HG03378 (cell line): ENCODE data around the gene MAP4K2.

Source experiments
- ATAC-seq: cut with Tn5 transposase; IDR thresholded peaks from one replicate; pipeline ENCODE4 v1.9.1; 2021; ENCODE audit warnings: mild to moderate bottlenecking, moderate library complexity; ENCODE audit not compliant: unreplicated experiment

The MAP4K2 gene

DNA sequence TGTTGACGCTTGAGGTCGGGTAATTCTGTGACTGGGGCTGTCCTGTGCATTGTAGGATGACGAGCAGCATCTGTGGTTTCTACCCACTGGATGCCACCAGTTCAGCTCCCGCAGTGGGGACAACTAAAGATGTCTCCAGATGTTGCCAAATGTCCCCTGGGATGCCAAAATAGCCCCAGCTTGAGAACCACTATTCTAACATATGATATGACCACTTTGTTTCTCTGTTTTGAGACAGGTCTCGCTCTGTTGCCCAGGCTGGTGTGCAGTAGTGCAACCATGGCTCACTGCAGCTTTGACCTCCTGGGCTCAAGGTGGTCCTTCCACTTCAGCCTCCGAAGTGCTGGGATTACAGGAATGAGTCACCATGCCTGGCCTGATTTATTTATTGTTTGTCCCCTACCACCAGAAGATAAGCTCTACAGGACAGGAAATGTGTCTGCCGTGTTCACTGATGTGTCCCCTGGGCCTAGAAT, 11.7 kb upstream of the MAP4K2 start:
- peak; percentile 71 for ATAC-seq

DNA sequence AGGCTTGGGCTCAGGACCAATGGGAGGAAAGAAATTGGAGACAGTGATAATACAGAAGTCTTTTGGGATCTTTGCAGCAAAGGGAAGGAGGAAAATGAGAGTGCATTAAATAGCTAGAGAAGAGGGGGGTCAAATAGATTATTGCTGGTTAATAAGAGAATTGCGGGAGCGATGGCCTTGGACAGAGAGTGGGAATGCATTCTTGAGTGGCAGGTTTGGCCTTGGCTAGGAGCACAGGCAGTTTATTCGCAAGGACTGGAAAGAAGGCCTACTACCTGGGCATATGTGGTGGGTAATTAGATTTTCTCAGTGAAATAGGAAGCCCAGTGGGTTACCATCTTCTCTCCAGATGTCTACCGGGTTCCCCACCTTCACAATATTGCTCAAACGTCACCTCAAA, 10.8 kb upstream of the MAP4K2 start:
- ATAC-seq, result no peak

DNA sequence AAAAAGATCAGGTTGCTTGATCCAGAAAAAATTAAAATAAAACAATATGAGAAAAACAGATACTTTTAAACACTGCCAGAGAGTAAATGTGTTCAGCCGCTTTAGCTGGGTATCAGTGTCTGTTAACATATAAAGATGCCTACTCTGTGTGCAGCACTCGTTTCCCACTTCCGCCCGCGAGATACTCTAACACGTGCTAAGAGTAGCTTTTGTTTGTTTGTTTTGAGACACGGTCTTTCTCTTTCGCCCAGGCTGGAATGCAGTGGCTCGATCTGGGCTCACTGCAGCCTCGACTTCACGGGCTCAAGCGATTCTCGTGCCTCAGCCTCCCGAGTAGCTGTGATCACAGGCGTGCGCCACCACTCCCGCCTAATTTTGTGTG, 7.9 kb upstream of the MAP4K2 start:
- ATAC-seq, result no peak

DNA sequence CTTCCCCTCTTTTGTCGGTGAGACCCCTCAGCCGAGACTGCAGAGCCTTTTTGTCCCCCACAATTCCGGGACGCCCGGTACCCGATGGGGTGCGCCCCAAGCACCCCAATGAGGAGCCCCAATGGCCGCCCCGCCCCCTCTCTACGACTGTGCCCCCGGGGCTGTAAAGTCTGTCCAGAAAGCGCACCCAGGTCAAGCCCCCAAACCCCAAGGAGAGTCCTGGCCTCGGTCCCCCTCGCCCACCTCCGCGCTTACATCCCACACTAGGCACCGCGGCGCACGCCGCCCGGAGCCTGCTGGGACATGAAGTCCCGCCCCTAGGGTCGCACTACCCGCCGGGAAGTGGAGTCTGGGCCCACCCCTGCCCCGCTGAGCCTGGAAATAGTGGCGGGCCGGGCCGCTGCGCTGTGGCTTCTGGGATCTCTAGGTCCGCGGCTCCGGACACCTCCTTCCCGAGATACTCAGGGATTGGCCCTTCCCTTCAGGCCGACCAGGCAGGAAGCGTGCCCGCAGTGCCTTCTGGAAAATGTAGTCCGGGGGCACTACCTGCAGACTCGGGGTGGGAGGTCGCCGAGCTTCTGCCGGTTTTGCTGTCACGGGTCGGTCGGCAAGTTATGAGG, 7.4 kb upstream of the MAP4K2 start, which contains the start of gene MEN1:
Gene MEN1 (minus strand): TSS at position 281 of the 620 bp plus-strand sequence. CDS start 442 bp downstream, outside the sequence.
- ATAC-seq, result peak; percentile 42

DNA sequence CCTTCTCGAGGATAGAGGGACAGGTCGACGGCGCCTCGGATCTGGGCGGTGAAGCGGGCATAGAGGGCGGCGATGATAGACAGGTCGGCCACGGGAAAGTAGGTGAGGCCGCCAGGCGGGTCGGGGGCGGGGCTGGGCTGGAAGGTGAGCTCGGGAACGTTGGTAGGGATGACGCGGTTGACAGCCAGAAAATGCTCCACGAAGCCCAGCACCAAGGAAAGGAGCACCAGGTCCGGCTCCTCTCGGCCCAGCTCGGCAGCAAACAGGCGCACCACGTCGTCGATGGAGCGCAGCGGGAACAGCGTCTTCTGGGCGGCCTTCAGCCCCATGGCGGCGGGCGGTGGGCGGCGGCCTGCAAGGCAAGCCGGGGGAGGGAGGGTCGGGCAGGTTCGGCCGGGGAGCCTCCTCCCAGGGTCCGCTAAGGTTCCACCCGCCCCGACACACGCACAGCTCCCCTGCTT, 6.8 kb upstream of the MAP4K2 start:
- no peak for ATAC-seq

DNA sequence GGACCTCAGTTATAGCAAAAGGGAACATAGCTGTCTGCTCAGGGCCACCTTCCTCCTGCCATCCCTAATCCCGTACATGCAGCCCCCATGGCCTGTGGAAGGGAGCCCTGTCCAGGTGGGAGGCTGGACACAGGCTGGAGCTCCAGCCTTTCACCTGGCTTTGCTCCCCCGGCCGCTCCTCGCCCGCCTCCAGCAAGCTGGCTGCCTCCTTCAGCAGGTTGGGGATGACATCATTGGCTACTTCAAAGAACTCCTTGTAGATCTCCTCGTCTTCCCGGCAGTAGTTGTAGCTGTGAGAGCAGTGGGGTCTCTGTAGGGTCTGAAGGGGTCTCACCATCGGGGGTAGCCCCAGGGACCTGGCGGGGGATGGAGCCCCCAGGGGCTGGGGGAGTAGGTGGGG, 2.5 kb upstream of the MAP4K2 start:
- no peak for ATAC-seq

DNA sequence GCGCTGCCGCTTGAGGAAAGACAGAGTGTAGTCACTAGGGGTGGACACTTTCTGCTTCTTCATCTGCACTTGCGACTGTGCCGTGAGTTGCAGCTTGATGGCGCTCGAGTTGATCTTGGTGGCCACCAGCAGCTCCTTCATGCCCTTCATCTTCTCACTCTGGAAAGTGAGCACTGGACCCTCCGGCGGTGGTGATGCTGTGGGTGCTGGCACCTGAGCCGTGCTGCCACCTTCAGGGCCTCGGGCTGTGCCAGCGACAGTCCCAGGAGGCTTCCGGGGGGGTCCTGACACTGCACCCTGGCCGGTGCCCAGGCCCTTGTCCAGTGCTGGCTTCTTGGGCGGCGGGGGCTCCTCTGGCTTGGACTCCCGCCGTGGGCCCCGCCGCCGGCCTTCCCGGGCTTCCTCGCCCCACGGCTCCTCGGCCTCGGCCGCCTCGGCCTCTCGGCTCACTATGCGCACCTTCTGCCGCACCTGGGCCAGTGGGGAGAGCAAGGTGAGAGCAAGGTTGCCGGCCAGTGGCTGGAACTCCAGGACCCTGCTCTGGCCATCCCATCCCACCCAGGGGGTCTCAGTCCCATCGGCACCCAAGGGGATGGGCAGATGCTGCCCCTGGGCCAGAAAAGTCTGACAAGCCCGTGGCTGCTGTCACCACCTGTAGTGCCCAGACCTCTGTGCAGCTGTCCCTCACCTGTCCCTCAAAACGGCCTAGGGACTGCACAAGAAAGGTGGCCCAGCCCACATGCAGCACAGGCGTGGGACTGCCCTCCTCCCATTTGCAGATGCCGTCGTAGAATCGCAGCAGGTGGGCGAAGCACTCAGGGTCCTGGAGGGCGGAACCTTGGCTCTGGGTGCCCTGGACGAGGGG, 1.6 kb upstream of the MAP4K2 start:
- ATAC-seq, result no peak

DNA sequence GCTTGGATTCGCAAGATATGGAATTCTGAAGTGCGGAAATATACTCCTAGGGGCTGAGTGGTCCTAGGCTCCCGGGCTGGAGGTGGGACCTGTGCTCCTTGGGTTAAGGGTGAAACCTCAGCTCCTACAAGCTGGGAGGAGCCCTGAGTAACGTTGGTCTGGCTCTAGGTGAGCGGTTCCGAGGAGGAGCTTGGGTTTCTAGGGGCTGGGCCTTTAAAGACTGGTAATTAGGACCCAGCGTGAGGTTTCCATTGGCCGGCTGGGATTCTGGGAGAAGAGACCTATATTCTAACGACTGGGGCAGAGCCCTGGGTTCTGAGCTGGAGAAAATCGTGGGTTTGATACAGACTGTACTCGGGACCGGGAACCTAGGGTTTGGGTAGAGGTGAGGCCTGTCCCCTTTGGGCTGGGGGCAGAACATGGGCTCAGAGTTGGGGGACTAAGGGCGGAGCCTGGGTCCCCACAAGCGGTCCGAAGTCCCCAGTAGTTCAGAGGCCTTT, 882 bp upstream of the MAP4K2 start:
- ATAC-seq, result no peak

DNA sequence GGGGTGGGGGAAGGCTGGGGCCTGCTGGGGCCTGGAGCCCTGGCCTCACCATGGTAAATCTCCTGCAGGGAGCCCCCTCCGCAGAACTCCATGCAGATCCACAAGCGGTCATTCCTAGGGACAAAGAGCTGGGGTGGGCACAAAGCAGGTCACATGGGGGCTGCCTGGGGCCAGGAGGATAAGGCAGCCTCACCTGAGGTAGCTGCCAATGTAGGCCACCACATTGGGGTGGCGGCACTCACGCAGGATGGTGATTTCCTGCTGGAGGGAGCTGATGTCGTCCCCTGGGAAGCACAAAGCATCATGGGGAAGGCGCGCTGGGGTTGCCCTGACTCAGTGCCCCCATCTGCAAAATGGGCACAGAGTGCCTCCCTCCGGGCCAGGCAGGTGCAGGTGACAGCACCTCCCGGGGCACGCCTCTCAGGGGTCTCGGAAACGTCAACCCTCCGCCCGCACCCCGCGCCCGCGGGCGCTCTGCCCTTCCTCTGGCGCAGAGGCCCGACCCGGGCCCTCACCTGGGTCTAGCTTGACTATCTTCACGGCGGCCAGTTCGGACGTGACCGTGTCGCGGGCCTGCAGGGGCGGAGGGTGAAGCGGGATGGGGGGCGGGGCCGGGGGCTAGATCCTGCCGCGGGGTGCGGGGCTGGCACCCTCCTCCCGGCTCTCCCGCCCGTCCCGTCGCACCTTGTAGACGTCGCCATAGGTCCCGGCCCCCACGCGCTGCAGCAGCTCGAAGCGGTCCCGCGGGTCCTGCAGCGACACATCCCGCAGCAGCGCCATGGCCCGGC, 450 bp downstream of the MAP4K2 start:
- ATAC-seq, result no peak

DNA sequence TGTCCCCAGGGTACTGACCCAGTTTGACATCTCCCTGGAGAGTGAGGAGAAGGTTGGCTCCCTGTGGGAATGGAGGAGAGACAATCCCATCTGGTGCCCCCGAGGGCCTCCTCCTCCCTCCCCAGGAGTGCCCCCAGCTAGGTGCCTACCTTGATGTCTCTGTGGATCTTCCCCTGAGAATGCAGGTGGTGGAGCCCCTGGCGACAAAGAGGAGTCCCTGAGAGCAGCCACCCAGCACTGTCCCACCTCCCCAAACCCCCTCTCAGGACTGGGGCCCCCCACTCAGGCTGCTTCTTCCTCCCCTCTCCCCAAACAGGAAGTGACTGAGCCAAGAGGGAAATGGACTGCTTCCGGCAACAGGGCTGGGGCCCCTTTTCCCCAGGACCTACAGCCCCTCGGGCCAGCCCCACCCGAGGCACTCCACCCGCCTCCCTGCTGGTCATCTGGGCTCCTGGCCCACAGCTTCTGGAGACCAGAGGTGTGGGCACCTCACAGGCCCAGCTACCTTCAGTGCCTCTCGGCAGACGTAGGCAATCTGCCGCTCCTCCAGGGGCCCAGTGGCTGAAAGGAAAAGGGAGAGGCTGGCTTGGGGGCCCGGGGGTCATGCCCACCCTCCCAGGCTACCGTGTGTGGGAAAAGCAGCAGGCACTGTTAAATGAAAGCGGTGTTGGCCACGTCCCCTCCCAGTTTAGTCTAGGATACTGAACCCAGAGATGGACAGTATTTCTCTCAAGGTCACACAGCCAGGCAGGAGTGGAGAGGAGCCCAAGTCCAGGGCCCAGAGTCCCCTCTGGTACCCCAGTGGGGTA, 1.2 kb downstream of the MAP4K2 start:
- no peak for ATAC-seq

DNA sequence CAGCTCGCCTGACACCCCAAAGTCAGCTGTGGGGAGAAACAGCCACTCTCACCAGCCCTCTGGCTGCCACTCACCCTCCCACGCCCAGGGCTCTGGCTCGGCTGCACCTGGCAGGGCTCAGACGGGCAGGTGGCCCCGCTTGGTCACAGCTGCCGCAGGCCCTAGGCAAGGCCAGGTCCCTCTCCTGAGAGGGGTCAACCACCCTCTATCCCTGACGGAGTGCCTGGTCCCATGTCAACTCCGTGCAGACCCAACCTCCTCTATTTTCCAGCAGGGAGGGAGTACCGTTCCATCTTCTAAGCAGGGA, 1.9 kb downstream of the MAP4K2 start:
- no peak for ATAC-seq

DNA sequence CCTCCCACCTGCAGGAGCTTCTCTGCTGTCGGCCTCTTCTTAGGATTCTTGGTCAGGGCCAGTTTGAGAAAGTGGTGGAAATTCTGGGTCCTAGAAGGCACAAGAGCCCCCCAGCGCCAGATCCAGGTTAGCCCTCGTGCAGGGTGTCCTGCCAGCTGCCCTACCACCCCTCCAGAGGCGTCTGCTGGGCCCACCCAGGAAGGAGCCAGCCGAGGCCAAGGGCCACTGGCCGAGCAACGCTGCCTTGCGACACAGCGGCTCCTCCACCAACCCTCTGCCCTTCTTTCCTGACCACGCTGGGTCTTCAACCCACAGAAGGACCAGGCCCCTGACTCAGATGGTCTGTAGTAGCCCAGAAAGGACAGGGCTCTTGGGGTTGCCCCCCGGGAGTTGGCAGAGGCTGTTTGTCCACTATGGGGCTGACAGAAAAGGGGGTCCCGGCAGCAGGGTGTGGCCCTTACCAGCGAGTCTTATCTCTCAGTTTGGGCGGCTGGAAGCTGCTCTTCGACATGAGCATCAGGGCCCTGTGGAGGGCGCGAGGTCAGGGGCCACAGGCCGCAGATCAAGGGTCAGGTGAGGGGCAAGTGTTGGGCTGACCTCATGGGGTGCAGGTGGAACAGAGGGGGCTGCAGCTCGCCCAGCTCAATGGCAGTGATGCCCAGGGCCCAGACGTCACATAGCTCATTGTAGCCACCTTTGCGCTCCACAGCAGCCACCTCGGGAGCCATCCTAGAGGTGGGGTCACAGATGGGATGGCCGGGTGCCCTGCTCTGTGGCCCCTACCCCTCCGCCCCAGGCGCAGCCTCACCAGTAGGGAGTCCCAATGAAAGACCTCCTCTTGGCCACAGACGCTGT, 2.5 kb downstream of the MAP4K2 start:
- no peak for ATAC-seq

DNA sequence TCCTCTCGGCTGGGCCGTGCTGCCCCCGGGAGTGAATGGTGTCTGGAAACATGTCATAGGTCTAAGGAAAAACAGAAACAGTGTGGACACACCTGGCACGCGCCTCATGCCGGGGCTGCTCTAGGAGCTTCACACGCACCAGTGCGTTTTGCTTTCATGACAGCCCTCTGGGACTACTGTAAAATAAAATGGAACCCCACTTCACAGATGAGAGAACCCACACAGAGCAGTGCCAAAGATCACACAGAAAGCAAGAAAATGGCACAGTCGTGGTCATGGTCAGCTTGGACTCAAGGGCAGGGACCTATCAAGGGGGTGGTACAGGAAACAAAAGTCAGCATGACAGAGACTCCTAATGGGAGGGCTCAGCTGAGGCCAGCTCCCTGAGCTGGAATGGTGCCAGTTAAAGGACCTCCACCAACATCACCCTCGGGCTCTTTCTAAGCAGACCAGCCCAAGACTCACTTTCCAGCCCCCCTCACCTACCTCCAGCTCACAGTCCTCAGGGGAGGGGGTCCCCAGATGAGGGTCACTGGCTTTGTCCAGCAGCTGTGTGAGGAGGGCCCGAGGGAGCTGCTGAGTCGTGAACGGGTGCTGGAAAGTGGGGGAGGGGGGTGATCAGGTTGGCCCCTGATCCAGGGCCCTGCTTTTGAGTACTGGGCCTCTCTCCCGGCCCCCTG, 3.3 kb downstream of the MAP4K2 start:
- no peak for ATAC-seq

DNA sequence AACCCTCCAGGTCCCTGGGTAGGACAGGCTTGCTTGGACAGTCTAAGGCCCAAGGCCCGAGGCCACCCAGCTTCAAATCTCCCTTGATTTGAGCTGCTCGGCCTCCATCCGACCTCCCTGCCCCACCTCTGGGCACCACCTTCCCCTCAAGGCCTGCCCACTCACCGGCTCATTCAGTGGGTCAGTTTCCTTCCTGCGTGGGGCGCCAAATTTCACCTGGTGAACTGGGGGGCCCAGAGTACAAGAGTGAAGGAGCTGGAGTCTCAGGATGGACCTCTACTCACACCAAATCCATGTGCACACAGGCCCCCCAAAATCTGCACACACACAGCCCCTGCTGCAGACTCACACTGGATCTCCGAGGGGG, 3.8 kb downstream of the MAP4K2 start:
- no peak for ATAC-seq

DNA sequence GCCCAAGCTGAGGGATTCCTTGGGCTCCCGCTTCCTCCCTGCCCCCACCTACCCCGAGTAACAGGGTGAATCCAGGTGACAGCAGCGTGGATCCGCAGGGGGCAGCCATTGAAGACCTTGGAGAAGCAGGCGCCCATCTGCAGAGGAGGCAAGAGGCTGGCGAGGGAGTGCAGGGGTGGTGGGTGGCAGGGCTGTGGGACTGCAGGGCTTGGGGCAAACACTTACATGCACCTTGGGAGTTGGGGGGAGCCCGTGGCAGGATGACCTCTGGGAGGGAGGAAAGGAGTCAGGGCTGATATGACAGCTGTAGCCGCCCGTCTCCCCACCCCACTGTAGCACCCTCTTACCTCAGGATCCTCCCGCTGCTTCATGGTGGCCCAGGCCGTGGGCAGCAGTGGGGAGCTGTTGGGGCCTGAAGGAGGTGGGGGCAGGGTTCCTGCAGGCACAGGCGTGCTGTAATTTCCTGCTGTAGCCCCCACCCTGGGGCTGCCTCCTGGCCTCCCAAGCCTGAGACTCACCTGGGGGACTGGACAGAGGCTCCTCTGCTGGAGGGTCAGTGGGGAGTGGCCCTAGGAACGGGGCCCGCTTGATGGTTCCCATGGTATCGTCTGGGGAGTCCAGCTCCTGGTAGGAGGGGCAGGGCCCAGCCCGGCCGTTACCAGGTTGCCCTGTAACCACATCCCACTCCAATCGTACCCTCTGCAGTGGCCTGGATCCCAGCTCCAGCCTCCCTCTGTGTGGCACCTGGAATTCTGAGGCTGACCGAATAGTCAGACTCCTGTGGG, 6.1 kb downstream of the MAP4K2 start:
- no peak for ATAC-seq

DNA sequence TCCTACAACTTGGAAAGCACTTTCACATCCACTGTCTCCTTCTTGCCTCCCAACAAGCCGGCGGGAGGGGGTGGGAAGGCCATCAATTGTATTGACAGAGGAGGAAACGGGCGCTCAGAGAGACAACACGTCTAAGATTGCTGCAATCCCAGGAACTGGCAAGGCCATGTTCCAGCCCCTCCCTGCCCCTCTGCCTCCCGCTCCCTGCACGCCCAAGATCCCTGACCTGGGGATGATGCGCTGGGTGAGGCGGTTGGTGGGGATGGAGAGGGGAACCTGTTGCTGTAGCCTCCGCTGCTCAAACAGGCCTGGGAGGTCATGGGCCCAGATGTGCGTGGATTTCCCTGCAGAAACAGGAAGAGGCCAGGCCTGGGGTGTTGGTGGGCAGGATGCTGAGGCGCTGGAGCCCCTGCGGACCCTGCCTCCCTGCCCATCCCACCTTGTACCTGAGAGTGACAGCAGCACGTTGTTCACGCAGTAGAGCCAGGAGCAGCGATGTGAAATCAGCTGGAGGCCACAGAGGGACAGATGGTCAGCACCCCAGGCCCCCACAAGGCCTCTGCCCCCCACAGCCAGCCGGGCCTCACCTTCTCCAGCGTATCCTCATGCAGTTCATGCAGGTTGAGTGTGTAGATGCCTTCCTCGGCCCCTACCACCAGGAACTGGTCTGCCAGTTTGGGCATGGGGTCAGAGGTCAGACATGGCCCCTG, 6.8 kb downstream of the MAP4K2 start:
- no peak for ATAC-seq

DNA sequence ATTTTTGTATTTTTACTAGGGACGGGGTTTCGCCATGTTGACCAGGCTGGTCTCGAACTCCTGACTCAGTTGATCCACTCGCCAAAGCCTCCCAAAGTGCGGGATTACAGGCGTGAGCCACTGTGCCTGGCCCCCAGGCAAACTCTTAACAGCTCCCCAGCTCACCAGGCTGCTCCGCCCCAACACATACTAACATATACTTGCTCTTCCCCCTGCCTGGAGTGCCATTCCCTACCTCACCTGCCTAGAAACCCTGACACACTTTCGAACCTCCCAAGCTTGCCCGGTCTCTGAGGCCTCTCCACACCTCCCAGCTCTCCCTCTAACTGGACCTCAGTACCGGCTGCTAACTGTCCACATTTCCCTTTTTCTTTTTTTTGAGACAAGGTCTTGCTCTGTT, 8.5 kb downstream of the MAP4K2 start:
- no peak for ATAC-seq
